ENCODE measurements around the gene TPPP3. TPM values are rescaled to one million over a fixed set of nuclear protein-coding genes. Genes with fewer than 3 reads are reported as not detected.

The TPPP3 gene
- total RNA-seq, 1 experiment from 2014 or later, result not detected

GRCh38 chr16:67388591-67388990, 4.7 kb downstream of the TPPP3 start:
- H3K4me3 Mint-ChIP-seq (ENCODE audit: unreplicated experiment), result no peak overlapping the region
- H3K9me3 Mint-ChIP-seq (ENCODE audit: unreplicated experiment), result no peaks in the 10 kb centered on the region
- no peaks in the 10 kb centered on the region for H3K4me1 Mint-ChIP-seq (ENCODE audit: insufficient read depth, unreplicated experiment)
- DNase-seq (ENCODE audit: unreplicated experiment), result no peak
- TF ChIP-seq CTCF (IDR thresholded peaks at IDR 0.05; ENCODE audit: unreplicated experiment), result no peak
- H3K36me3 Mint-ChIP-seq (ENCODE audit: insufficient read depth, unreplicated experiment), result no peaks in the 10 kb centered on the region
- intact Hi-C loops (cut with micrococcal nuclease), result no loop called here
- BruUV-seq (replicated peaks), result no TSS peak
- CTCF ChIA-PET, result interaction anchor here (0.8 kb wide), 1 partner anchor 161 kb away, joined by 4 read pairs; the partner anchor contains the start of gene TMEM208
- H3K27ac Mint-ChIP-seq (ENCODE audit: low read depth, unreplicated experiment), result no peak overlapping the region
- peaks cover 23% of the 10 kb centered on the region for H3K27me3 Mint-ChIP-seq (ENCODE audit: insufficient read depth, unreplicated experiment)
- POLR2A ChIA-PET, result no interaction called here

DNA sequence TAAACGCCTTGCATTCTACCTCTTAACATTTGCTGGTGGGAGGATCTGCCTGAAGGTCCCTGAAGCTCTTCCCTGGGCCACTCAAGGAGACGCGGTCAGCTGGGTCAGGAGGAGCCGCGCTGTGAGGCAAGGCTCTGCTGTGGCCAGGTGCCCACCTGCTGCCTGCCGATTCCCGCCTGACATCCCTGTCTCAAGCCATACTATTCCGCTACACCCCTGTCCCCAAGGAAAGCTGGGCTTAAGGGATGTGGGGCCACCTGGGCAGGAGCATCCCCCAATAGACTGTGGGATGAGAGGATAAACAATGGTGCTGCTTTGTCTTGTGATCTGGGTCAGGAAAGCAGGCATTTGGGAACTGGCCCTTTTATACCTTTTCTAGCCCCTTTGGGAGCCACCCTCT, 5.1 kb downstream of the TPPP3 start:
- peaks cover 23% of the 10 kb centered on the region for H3K27me3 Mint-ChIP-seq (ENCODE audit: insufficient read depth, unreplicated experiment)
- intact Hi-C loops (cut with micrococcal nuclease), result no loop called here
- CTCF ChIA-PET, result interaction anchor here (0.8 kb wide), 1 partner anchor 161 kb away, joined by 4 read pairs; the partner anchor contains the start of gene TMEM208

GRCh38 chr16:67387479-67388079, 5.7 kb downstream of the TPPP3 start:
- H3K36me3 Mint-ChIP-seq (ENCODE audit: insufficient read depth, unreplicated experiment), result no peaks in the 10 kb centered on the region
- BruUV-seq (replicated peaks), result no TSS peak
- ChIA-PET POLR2A (no interaction called here), CTCF (interaction anchor here (0.6 kb wide), 1 partner anchor 53 kb away, joined by 3 read pairs; no protein-coding TSS in a partner anchor)
- H3K4me1 Mint-ChIP-seq (ENCODE audit: insufficient read depth, unreplicated experiment), result no peaks in the 10 kb centered on the region
- no peak overlapping the region for H3K27ac Mint-ChIP-seq (ENCODE audit: low read depth, unreplicated experiment)
- TF ChIP-seq CTCF (IDR thresholded peaks at IDR 0.05; ENCODE audit: unreplicated experiment), result no peak
- no peak for DNase-seq (ENCODE audit: unreplicated experiment)
- H3K4me3 Mint-ChIP-seq (ENCODE audit: unreplicated experiment), result no peak overlapping the region
- peaks cover 23% of the 10 kb centered on the region for H3K27me3 Mint-ChIP-seq (ENCODE audit: insufficient read depth, unreplicated experiment)
- no peaks in the 10 kb centered on the region for H3K9me3 Mint-ChIP-seq (ENCODE audit: unreplicated experiment)
- intact Hi-C loops (cut with micrococcal nuclease), result no loop called here

More for the DNA sequence above, 5.1 kb downstream of the TPPP3 start:
- Mint-ChIP-seq H3K9me3 (ENCODE audit: unreplicated experiment) (no peaks in the 10 kb centered on the region), H3K27ac (ENCODE audit: low read depth, unreplicated experiment) (no peak overlapping the region), H3K4me3 (ENCODE audit: unreplicated experiment) (no peak overlapping the region), H3K36me3 (ENCODE audit: insufficient read depth, unreplicated experiment) (no peaks in the 10 kb centered on the region), H3K4me1 (ENCODE audit: insufficient read depth, unreplicated experiment) (no peaks in the 10 kb centered on the region)
- POLR2A ChIA-PET, result no interaction called here
- no peak for TF ChIP-seq CTCF (IDR thresholded peaks at IDR 0.05; ENCODE audit: unreplicated experiment)
- no peak for DNase-seq (ENCODE audit: unreplicated experiment)
- no TSS peak for BruUV-seq (replicated peaks)

GRCh38 chr16:67386861-67387455, 6.3 kb downstream of the TPPP3 start:
- no peak for DNase-seq (ENCODE audit: unreplicated experiment)
- TF ChIP-seq CTCF (IDR thresholded peaks at IDR 0.05; ENCODE audit: unreplicated experiment), result no peak
- Mint-ChIP-seq H3K4me3 (ENCODE audit: unreplicated experiment) (no peak overlapping the region), H3K4me1 (ENCODE audit: insufficient read depth, unreplicated experiment) (no peaks in the 10 kb centered on the region), H3K27ac (ENCODE audit: low read depth, unreplicated experiment) (no peak overlapping the region), H3K9me3 (ENCODE audit: unreplicated experiment) (no peaks in the 10 kb centered on the region), H3K27me3 (ENCODE audit: insufficient read depth, unreplicated experiment) (peaks cover 23% of the 10 kb centered on the region), H3K36me3 (ENCODE audit: insufficient read depth, unreplicated experiment) (no peaks in the 10 kb centered on the region)
- ChIA-PET POLR2A (no interaction called here), CTCF (interaction anchor here (0.6 kb wide), 1 partner anchor 54 kb away, joined by 3 read pairs; no protein-coding TSS in a partner anchor)
- intact Hi-C loops (cut with micrococcal nuclease), result no loop called here
- no TSS peak for BruUV-seq (replicated peaks)

Data from MCF 10A (cell line).